Calu3 (cell line): ENCODE measurements around the gene RNF14. TPM values are rescaled to one million over a fixed set of nuclear protein-coding genes. Genes with fewer than 3 reads are reported as not detected.
"Not testable (repeated sequence)": the region's sequence is repeated elsewhere in the genome, so short reads cannot be mapped to it uniquely, and the experiment has no call there.

Source experiments
- BruUV-seq: library from RNA; stranded (reverse); fragments of 400-500 nt; replicated peaks from 2 replicates; lab custom pipeline; 2021; lab: Mats Ljungman, UMichigan
- CTCF ChIA-PET: fragments of 300-600 bp; sonication (Branson Sonifier 250); formaldehyde crosslinking; loops from one replicate; lab custom pipeline; 2022; ENCODE audit warnings: antibody characterized with exemption; lab: Charles Lee
- DNase-seq: peaks from one replicate; pipeline ENCODE4 v3.0.0; 2022
- H3K27ac Mint-ChIP-seq: one replicate; pipeline ENCODE4 v1.8.0; 2022; ENCODE audit warnings: mixed read lengths; ENCODE audit not compliant: unreplicated experiment
- H3K27me3 Mint-ChIP-seq: one replicate; pipeline ENCODE4 v1.8.0; 2022; ENCODE audit warnings: mixed read lengths; ENCODE audit not compliant: unreplicated experiment
- H3K36me3 Mint-ChIP-seq: one replicate; pipeline ENCODE4 v1.8.0; 2022; ENCODE audit warnings: mild to moderate bottlenecking, moderate library complexity, mixed read lengths; ENCODE audit not compliant: insufficient read depth, unreplicated experiment
- H3K4me1 Mint-ChIP-seq: one replicate; pipeline ENCODE4 v1.8.0; 2022; ENCODE audit warnings: mild to moderate bottlenecking, low read depth, mixed read lengths; ENCODE audit not compliant: unreplicated experiment
- H3K4me3 Mint-ChIP-seq: one replicate; pipeline ENCODE4 v1.8.0; 2022; ENCODE audit warnings: mild to moderate bottlenecking, low read depth, moderate library complexity, mixed read lengths; ENCODE audit not compliant: unreplicated experiment
- H3K9me3 Mint-ChIP-seq: one replicate; pipeline ENCODE4 v1.8.0; 2022; ENCODE audit warnings: low read depth, mixed read lengths; ENCODE audit not compliant: unreplicated experiment
- CTCF ChIP-seq: fragments of 200-600 bp; IDR thresholded peaks from one replicate; pipeline ENCODE4 v1.8.0; 2022; ENCODE audit warnings: antibody characterized with exemption; ENCODE audit not compliant: unreplicated experiment
- intact Hi-C: fragments of 100-400 bp; cut with micrococcal nuclease; formaldehyde crosslinking; loops from one replicate; pipeline ENCODE4 v1.10.0; 2022; ENCODE audit not compliant: unreplicated experiment
- total RNA-seq: library from RNA; stranded (reverse); gene quantifications from 2 replicates; pipeline ENCODE4 v1.2.3, GENCODE V29; 2022

RNF14 gene
- total RNA-seq, 1 experiment from 2014 or later: 32.2 TPM

- Mint-ChIP-seq H3K4me3 (no peak overlapping the region), H3K4me1 (no peaks in the 10 kb centered on the region), H3K36me3 (no peaks in the 10 kb centered on the region), H3K27ac (no peak overlapping the region), H3K9me3 (no peaks in the 10 kb centered on the region), H3K27me3 (peaks cover 8% of the 10 kb centered on the region)
- no peak for TF ChIP-seq CTCF
- CTCF ChIA-PET: interaction anchor here (0.6 kb wide), 1 partner anchor 523 kb away, joined by 3 read pairs; no protein-coding TSS in a partner anchor
- no peak for DNase-seq
- intact Hi-C loops: no loop called here
- no TSS peak for BruUV-seq
These were observed 64.1 kb downstream of the RNF14 start for GRCh38 chr5:142032747-142033631.

GRCh38 chr5:142033632-142034567, 65.0 kb downstream of the RNF14 start:
- H3K4me3 Mint-ChIP-seq, H3K9me3 Mint-ChIP-seq, H3K27ac Mint-ChIP-seq, H3K36me3 Mint-ChIP-seq, H3K27me3 Mint-ChIP-seq, intact Hi-C loops, DNase-seq, BruUV-seq, H3K4me1 Mint-ChIP-seq: not testable (repeated sequence)
- CTCF ChIA-PET: interaction anchor here (0.6 kb wide), 1 partner anchor 524 kb away, joined by 3 read pairs; no protein-coding TSS in a partner anchor

- no peaks in the 10 kb centered on the region for H3K4me1 Mint-ChIP-seq
- H3K36me3 Mint-ChIP-seq: no peaks in the 10 kb centered on the region
- H3K9me3 Mint-ChIP-seq: no peaks in the 10 kb centered on the region
- no peak overlapping the region for H3K4me3 Mint-ChIP-seq
- H3K27ac Mint-ChIP-seq: no peak overlapping the region
- TF ChIP-seq CTCF: no peak
- intact Hi-C loops: no loop called here
- no TSS peak for BruUV-seq
- CTCF ChIA-PET: no interaction called here
- no peak for DNase-seq
- peaks cover 8% of the 10 kb centered on the region for H3K27me3 Mint-ChIP-seq
These were observed 66.1 kb downstream of the RNF14 start for GRCh38 chr5:142034994-142035393.

- H3K36me3 Mint-ChIP-seq: no peaks in the 10 kb centered on the region
- H3K4me3 Mint-ChIP-seq: no peak overlapping the region
- no peak for TF ChIP-seq CTCF
- no peaks in the 10 kb centered on the region for H3K4me1 Mint-ChIP-seq
- no peak for DNase-seq
- BruUV-seq: no TSS peak
- H3K27me3 Mint-ChIP-seq: no peaks in the 10 kb centered on the region
- H3K27ac Mint-ChIP-seq: no peak overlapping the region
- intact Hi-C loops: no loop called here
- CTCF ChIA-PET: no interaction called here
- no peaks in the 10 kb centered on the region for H3K9me3 Mint-ChIP-seq
These were observed 68.0 kb downstream of the RNF14 start for GRCh38 chr5:142036918-142037317.

GRCh38 chr5:142037599-142037998, 68.7 kb downstream of the RNF14 start:
- CTCF ChIA-PET: interaction anchor here (0.7 kb wide), 1 partner anchor 17 kb away, joined by 5 read pairs; no protein-coding TSS in a partner anchor

More at GRCh38 chr5:142037599-142037998, 68.7 kb downstream of the RNF14 start:
- H3K4me1 Mint-ChIP-seq, BruUV-seq, H3K27me3 Mint-ChIP-seq, DNase-seq, H3K9me3 Mint-ChIP-seq, H3K27ac Mint-ChIP-seq, intact Hi-C loops, H3K36me3 Mint-ChIP-seq, H3K4me3 Mint-ChIP-seq: not testable (repeated sequence)
